Left lung (tissue), 10 donors: Measurements from ENCODE around the gene HOXD12. TPM values are rescaled to one million over a fixed set of nuclear protein-coding genes. Genes with fewer than 3 reads are reported as not detected.

Source experiments
- ATAC-seq: fragments of 200-7000 bp; cut with Tn5 transposase; one replicate; pipeline ENCODE4 v1.9.1; 2020; ENCODE audit warnings: moderate library complexity
- DNase-seq, 4 donors: peaks; one replicate each; pipeline ENCODE4 v3.0.0-alpha.2; 2013 to 2020
- H3K27ac ChIP-seq, 2 donors: fragments of 200-600 bp; sonication (generic) in 1 of 2; one replicate each; pipeline versions ENCODE4 v1.5.0 to v1.8.0; 2020 to 2021
- H3K27me3 ChIP-seq, 2 donors: fragments of 200-600 bp; sonication (generic) in 1 of 2; one replicate each; pipeline versions ENCODE4 v1.5.0 to v1.8.0; 2020 to 2021
- H3K36me3 ChIP-seq, 2 donors: fragments of 200-600 bp; sonication (generic) in 1 of 2; one replicate each; pipeline versions ENCODE4 v1.5.0 to v1.8.0; 2020 to 2021
- H3K4me1 ChIP-seq, 2 donors: fragments of 200-600 bp; one replicate each; pipeline ENCODE4 v1.8.0; 2021
- H3K4me3 ChIP-seq, 2 donors: fragments of 200-600 bp; sonication (generic) in 1 of 2; one replicate each; pipeline versions ENCODE4 v1.5.0 to v1.8.0; 2020 to 2021; ENCODE audit warnings: mild to moderate bottlenecking in 1 of 2
- H3K9me3 ChIP-seq, 2 donors: fragments of 200-600 bp; sonication (generic) in 1 of 2; one replicate each; pipeline versions ENCODE4 v1.5.0 to v1.8.0; 2020 to 2021
- intact Hi-C, 2 donors: fragments of 100-400 bp; cut with DNase I; formaldehyde crosslinking; loops; one replicate each; pipeline versions ENCODE4 v1.11.2 to v1.14.2; 2022
- polyA plus RNA-seq, 6 donors: library from polyadenylated mRNA; unstranded; fragments of 120-200 nt; gene quantifications; one replicate each; pipeline ENCODE4 v1.2.1, GENCODE V29; 2013; ENCODE audit not compliant: insufficient read length in 6 of 6
- total RNA-seq, 2 donors: library from RNA; stranded (reverse); fragmentation: NEBNext Ultra II Directional; extraction: Animal tissue kit (Norgen Biotek cat#: 25700); gene quantifications; one replicate each; pipeline ENCODE4 v1.2.1, GENCODE V29; 2021
- TF ChIP-seq, protein P1 (sequence below), 2 donors: fragments of 200-600 bp; sonication (generic) in 1 of 2; IDR thresholded peaks; one replicate each; pipeline versions ENCODE4 v1.5.0 to v1.8.0; 2021; ENCODE audit warnings: antibody characterized with exemption in 2 of 2
- donor health status: DM: no; HTN: yes; CAD: no.
- donor health status: DM: no; HTN: no; CAD: no.

HOXD12 gene
- total and polyA plus RNA-seq, 8 donors, result not detected

DNA sequence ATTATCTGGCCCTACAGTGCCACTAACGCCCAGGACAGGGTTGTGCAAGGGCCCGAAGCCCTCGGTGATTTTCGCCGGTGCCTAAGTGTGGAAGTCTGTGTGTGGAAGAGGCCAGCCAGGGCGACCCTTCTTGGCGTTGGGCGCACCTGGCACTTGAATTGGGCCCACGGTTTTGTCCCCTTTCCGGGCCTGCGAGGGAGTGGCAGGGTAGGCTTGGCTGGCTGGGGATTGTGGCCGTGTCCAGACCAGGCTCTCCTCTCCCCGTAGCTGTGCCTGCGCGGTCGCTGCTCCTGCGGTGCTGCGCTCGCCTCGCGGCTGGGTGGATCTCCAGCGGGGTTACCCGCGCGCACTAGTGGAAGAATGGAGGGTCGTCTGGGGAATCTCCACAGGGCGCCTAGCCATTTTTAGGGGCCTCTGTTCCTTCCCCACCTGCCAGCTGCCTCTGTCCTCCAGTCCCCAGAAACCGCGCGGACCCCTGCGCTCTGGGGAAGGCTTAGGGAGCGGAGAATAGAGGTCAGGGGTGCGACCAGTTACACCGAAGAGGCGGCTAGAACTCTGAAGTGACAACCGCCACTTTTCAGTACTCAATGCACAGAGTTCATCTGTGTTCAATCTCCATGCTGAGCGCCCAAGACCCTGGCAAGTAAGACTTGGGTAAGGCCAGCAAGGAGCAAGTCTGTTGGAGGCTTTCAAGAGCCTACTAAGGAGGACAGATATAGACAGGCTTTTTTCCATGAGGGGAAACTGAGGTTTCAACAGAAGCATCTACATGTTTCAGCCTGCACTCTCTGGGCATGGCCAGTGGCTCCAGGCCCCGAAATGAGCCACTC is 31.8 kb upstream of the HOXD12 start:
- DNase-seq (no peak), ATAC-seq (peak; percentile 33)
- peak overlapping the region in 1 of 2 donors; percentile 13 for H3K4me3 ChIP-seq
- intact Hi-C loops, result no loop called here
- no peak overlapping the region for H3K27ac ChIP-seq
- no peaks in the 10 kb centered on the region for H3K9me3 ChIP-seq
- H3K36me3 ChIP-seq, result no peaks in the 10 kb centered on the region
- TF ChIP-seq, protein P1, sequence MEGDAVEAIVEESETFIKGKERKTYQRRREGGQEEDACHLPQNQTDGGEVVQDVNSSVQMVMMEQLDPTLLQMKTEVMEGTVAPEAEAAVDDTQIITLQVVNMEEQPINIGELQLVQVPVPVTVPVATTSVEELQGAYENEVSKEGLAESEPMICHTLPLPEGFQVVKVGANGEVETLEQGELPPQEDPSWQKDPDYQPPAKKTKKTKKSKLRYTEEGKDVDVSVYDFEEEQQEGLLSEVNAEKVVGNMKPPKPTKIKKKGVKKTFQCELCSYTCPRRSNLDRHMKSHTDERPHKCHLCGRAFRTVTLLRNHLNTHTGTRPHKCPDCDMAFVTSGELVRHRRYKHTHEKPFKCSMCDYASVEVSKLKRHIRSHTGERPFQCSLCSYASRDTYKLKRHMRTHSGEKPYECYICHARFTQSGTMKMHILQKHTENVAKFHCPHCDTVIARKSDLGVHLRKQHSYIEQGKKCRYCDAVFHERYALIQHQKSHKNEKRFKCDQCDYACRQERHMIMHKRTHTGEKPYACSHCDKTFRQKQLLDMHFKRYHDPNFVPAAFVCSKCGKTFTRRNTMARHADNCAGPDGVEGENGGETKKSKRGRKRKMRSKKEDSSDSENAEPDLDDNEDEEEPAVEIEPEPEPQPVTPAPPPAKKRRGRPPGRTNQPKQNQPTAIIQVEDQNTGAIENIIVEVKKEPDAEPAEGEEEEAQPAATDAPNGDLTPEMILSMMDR (IDR thresholded peaks at IDR 0.05), result no peak
- peaks cover 83 to 100% of the 10 kb centered on the region in 2 donors for H3K27me3 ChIP-seq
- H3K4me1 ChIP-seq, result peaks cover 8 to 17% of the 10 kb centered on the region in 2 donors

GRCh38 chr2:176068419-176068832 is 31.2 kb upstream of the HOXD12 start:
- no peak overlapping the region for H3K4me3 ChIP-seq

GRCh38 chr2:176071330-176072291 is 28.0 kb upstream of the HOXD12 start:
- no peaks in the 10 kb centered on the region for H3K36me3 ChIP-seq
- H3K4me3 ChIP-seq, result no peak overlapping the region
- H3K27me3 ChIP-seq, result peaks cover 95 to 100% of the 10 kb centered on the region in 2 donors
- DNase-seq, result no peak
- TF ChIP-seq, protein P1 (IDR thresholded peaks at IDR 0.05), result no peak
- no peak for ATAC-seq
- H3K27ac ChIP-seq, result no peak overlapping the region
- H3K9me3 ChIP-seq, result no peaks in the 10 kb centered on the region
- H3K4me1 ChIP-seq, result peaks cover 8 to 17% of the 10 kb centered on the region in 2 donors
- intact Hi-C loops, result no loop called here

More at GRCh38 chr2:176068419-176068832, 31.2 kb upstream of the HOXD12 start:
- H3K27ac ChIP-seq, result no peak overlapping the region
- peaks cover 89 to 100% of the 10 kb centered on the region in 2 donors for H3K27me3 ChIP-seq
- H3K4me1 ChIP-seq, result peaks cover 8 to 17% of the 10 kb centered on the region in 2 donors
- no peaks in the 10 kb centered on the region for H3K36me3 ChIP-seq
- intact Hi-C loops, result no loop called here
- DNase-seq, result no peak
- ATAC-seq, result no peak
- TF ChIP-seq, protein P1 (IDR thresholded peaks at IDR 0.05), result no peak
- no peaks in the 10 kb centered on the region for H3K9me3 ChIP-seq

- Histone ChIP-seq H3K36me3 (no peaks in the 10 kb centered on the region), H3K4me1 (peaks cover 5 to 11% of the 10 kb centered on the region in 2 donors), H3K27ac (no peak overlapping the region), H3K27me3 (peaks cover 95 to 100% of the 10 kb centered on the region in 2 donors), H3K9me3 (no peaks in the 10 kb centered on the region), H3K4me3 (no peak overlapping the region)
- DNase-seq (no peak), ATAC-seq (no peak)
- intact Hi-C loops, result no loop called here
- TF ChIP-seq, protein P1 (IDR thresholded peaks at IDR 0.05), result no peak
These were observed 27.3 kb upstream of the HOXD12 start for GRCh38 chr2:176072292-176072669.
